Activated T-cell treated with anti-CD3 and anti-CD28 coated beads for 1 hour (primary cell): ENCODE data around the gene TRIM72.
"Not testable (repeated sequence)": the region's sequence is repeated elsewhere in the genome, so short reads cannot be mapped to it uniquely, and the experiment has no call there.

Source experiments
- DNase-seq: peaks from one replicate; pipeline ENCODE4 v3.0.0-alpha.2; 2020; ENCODE audit warnings: low read depth

Gene TRIM72

DNA sequence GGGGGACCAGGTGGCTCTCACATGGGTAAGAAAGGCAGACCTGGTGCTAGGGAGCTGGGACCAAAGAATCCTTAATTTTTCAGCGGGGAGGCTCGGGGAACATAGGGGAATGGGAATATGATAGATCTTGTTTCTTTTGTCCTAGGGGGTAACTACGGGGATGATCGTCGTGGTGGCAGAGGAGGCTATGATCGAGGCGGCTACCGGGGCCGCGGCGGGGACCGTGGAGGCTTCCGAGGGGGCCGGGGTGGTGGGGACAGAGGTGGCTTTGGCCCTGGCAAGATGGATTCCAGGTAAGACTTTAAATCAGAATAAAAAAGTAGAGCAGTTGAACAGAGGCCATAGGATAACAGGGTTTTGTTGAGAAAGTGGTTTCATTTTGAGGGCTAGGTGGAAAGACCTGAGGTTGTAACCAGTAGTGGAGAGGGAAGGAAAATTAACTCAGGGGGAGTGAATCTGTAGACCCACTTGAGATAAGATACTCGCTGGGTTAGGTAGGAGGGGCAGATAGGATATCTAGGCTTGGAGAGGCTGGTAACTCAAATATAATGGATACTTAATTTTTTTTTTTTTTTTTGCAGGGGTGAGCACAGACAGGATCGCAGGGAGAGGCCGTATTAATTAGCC, 23.0 kb upstream of the TRIM72 start:
- DNase-seq: no peak

DNA sequence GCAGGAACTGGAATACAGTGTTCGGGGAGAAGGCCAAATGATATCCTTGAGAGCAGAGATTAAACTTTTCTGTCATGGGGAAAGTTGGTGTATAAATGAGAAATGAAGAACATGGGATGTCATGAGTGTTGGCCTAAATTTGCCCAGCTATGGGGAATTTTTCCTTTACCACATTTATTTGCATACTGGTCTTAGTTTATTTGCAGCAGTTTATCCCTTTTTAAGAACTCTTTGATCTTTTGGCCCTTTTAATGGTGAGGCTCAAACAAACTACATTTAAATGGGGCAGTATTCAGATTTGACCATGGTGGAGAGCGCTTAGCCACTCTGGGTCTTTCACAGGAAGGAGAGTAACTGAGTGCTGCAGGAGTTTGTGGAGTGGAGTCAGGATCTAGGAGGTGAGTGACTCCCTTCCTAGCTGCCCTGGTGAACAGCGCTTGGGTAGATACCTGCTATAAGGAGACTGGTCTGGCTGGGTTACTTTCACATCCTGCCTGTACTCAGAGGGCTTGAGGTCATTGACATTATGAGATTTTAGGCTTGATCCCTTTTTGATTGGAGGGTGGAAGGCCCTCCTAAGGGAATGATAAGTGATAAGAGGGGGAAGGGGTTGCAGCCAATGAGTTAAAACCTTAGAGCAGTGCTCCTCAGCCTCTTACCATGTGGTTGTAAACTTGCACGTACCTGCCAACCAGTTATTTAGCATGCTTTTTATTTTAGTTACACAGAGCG, 22.1 kb upstream of the TRIM72 start:
- DNase-seq: no peak

GRCh38 chr16:31192856-31193642, 20.9 kb upstream of the TRIM72 start:
- no peak for DNase-seq

DNA sequence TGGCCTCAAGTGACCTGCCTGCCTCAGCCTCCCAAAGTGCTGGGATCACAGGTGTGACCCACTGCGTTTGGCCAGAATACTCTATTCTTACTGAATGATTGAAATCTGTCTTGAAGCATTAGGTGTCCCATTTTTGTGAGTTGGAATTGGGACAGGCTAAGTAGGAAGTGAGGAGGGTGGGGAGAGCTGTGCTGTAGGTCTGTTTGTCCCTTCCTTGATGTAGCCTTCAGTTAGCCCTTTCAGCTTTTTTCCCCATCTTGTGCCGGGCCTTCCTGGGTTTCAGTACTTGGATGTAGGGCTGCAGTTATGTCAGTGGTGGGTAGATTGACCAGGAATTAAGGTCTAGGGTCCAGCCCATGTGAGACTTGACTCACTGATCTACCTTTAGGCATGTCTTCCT, 20.0 kb upstream of the TRIM72 start:
- no peak for DNase-seq

DNA sequence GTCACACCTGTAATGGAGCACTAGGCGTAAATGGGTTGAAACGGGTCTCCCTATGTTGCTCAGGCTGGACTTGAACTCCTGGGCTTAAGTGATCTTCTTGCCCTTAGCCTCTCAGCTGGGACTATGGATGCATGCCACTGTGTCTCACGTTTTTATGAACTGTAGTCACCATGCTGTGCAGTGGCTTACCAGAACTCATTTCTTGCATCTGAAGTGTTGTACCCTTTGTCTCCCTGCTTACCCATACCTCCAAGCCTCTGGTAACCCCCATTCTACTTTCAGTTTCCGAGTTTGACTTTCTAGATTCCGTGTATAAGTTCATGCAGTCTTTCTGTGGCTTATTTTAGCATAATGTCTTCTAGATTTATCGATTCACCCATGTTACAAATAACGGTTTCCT, 19.0 kb upstream of the TRIM72 start:
- no peak for DNase-seq

- not testable (repeated sequence) for DNase-seq
Observed at GRCh38 chr16:31195861-31196260, 18.1 kb upstream of the TRIM72 start.

DNA sequence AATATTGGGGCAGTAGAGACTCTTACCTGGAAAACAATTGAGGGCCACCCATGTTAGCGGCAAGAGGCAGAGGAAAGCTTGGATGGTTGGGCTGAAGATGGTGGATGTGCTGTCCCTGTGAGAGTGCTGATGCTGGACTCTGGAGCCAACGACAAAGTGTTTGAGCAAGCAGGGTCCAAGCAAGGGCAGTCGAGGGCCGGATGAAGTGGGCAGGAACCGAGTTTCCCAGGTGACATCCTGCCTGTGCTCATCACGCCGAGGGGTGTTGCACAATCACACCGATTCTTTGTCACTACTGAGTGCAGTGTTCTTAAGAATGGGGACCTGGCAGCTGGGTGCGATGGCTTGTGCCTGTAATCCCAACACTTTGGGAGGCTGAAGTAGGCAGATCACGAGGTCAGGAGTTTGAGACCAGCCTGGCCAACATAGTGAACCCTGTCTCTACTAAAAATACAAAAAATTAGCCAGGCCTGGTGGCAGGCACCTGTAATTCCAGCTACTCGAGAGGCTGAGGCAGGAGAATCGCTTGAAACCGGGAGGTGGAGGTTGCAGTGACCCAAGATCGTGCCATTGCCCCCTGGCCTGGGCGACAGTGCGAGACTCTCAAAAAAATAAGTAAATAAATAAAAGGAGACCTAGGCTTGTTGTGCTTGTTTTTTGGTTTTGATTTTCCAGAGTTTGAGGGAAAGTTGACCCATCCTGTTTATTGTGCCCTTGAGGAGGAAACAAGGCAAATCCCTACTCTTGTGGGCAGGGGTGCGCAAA, 17.4 kb upstream of the TRIM72 start:
- DNase-seq: no peak

- no peak for DNase-seq
Observed at GRCh38 chr16:31198207-31198882, 15.6 kb upstream of the TRIM72 start.

GRCh38 chr16:31199430-31200041, 14.4 kb upstream of the TRIM72 start:
- no peak for DNase-seq

- not testable (repeated sequence) for DNase-seq
Observed at GRCh38 chr16:31200111-31200510, 13.8 kb upstream of the TRIM72 start.

GRCh38 chr16:31200821-31201568, 12.9 kb upstream of the TRIM72 start:
- DNase-seq: no peak

DNA sequence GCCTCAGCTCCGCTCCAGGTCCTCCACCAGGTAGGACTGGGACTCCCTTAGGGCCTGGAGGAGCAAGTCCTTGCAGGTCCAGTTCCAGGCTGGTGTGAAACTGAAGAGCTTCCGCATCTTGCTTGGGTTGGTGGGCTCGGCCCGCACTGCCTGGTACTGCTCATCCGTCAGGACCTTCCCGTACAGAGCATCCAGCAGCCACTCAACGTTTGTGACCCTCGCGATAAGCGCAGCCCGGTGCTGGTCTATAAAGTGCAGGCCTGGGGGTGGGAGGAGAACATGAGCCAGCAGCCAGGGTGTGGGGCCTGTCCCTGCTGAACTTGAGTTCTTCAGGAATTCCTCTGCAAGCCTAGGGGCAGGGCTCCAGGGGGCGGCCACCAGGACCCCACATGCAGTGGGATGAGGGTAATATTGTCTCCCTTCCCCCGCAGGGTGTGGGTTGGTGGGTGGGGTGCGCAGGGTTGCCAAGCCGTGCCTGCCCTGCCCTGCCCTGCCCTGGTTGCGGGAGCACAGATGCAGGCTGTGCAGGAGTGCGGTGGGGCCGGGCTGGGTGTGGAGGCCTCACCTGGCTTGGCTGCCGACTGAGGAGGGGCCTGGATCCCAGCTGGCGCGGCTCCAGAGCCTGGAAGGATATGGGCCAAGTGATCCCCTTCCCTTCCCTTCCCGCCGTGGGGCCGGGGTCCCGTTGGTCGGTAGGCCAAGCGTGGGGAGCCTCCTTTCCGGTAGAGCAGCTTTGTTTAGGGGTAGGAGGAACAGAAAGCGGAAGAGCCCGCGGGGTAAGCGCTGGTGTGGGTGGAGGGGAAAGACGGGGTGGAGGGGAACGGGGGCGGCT, 12.1 kb upstream of the TRIM72 start:
- DNase-seq: no peak

DNA sequence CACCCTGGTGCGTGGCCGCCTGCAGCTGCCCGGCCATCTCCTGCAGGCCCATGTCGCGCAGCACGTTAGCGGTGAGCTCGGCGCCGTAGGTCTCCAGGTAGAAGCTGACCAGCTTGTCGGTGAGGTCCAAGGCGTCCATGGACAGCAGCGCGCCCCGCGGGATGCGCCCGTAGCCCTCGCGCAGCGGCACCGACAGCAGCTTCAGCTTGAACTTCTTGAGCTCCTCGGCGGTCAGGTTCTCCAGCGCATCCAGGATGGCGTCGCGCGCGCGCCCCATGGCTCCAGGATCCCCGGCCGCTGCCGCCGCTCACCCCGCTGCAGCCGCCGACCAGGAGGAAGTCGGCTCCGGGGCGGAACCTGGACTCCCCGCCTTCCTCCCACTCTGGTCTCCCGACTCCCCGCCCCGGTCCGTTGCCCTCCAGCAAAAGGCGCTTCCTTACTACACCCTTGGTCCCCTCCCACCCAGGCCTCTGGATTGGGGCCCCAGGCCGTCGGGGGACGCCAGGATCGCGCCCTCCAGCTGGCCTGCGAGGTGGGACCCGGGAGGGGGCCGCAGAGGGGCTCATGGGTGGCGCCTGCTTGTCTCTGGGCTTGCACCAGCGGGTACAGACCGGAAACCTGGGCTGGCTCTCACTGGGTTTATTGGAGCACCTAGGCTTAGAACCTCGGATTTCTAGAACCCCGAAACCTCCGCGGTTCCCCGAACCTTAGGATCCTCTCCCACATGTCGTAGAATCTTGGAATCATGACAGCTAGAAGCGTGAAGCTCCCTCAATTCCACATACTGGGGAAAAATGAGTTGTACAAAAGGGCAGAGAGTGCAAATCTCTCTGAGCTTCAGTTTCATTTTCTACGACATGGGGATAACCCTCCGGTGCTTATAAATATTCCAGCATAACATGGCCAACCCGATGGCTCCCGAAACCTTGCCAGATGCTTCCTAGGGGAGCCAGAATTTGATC, 11.2 kb upstream of the TRIM72 start, which contains the start of gene PYCARD:
TSS of gene PYCARD (minus strand) at position 347 of the 962 bp plus-strand sequence. CDS start at position 277, 70 bp downstream.
- no peak for DNase-seq

- no peak for DNase-seq
Observed at GRCh38 chr16:31204871-31205666, 8.8 kb upstream of the TRIM72 start.

DNA sequence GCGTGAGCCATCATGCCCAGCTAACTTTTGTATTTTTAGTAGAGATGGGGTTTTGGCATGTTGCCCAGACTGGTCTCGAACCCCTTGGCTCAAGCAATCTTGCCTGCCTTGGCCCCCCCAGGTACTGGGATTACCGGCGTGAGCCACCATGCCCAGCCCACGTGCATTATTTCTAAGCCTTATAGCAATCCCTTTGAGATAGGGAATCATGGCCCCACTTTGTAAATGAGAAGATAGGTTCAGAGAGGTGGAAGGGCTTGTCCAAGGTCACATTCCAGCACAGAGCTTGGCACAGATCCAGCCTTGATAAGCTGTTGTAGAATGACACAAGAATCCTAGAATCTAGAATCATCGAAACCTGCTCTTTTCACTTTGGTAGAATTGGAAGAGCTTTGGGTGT, 7.1 kb upstream of the TRIM72 start:
- DNase-seq: no peak

DNA sequence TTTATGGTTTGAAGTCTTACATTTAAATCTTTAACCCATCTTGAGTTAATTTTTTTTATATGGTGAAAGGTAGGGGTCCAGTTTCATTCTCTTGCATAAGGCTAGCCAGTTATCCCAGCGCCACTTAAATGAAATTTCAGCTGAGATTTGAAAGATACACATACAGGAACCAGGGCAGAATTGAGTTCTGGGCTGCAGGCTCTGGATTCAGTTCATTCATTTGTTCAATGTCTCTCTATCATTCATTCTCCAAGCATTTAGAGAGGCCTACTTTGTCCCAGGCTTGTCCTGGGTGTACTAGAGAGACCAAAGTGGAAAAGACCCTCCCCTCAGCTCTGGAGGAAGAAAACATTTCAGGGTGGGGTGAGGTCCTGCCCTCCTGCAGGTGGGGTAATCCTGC, 577 bp upstream of the TRIM72 start:
- no peak for DNase-seq

- no peak for DNase-seq
Observed at GRCh38 chr16:31214708-31215286, 878 bp downstream of the TRIM72 start.
